B cell (primary cell): ENCODE data around the gene A2ML1. TPM values are rescaled to one million over a fixed set of nuclear protein-coding genes. Genes with fewer than 3 reads are reported as not detected.
"Not testable (repeated sequence)": the region's sequence is repeated elsewhere in the genome, so short reads cannot be mapped to it uniquely, and the experiment has no call there.

Experiments
- ATAC-seq: fragments of 200-7000 bp; cut with Tn5 transposase; one replicate; pipeline ENCODE4 v1.10.0; 2021; ENCODE audit warnings: low read depth, mild to moderate bottlenecking, moderate number of reproducible peaks, moderate library complexity
- CTCF ChIA-PET: fragments of 350-600 bp; sonication (Branson Sonifier 250); formaldehyde crosslinking; loops from one replicate; lab custom pipeline; 2021; ENCODE audit warnings: antibody characterized with exemption, inconsistent platforms; lab: Charles Lee
- POLR2A ChIA-PET: fragments of 350-600 bp; sonication (Branson Sonifier 250); formaldehyde crosslinking; loops from one replicate; lab custom pipeline; 2021; ENCODE audit warnings: antibody characterized with exemption; lab: Charles Lee
- DNase-seq: peaks from one replicate; pipeline ENCODE4 v3.0.0; 2013
- H2AFZ ChIP-seq: 2 replicates; pipeline ENCODE4 v1.6.1; 2012; ENCODE audit warnings: mild to moderate bottlenecking, low read depth, low read length; ENCODE audit not compliant: insufficient read depth, poor library complexity, severe bottlenecking
- H3K27ac ChIP-seq, 2 donors: 1 replicate in 1 of 2; 2 replicates in 1 of 2; pipeline ENCODE4 v1.5.1; 2012 to 2013; ENCODE audit warnings: low read length in 2 of 2, mild to moderate bottlenecking in 2 of 2, moderate library complexity in 1 of 2
- H3K27me3 ChIP-seq, 4 experiments: fragments of 200-600 bp in 1 of 4; sonication (generic) in 1 of 4; replicated peaks in 1 of 4; 1 replicate in 2 of 4; 2 replicates in 2 of 4; pipeline versions ENCODE4 v1.6.1 to v1.7.0; 2013 to 2016; ENCODE audit warnings: low read length in 3 of 4, mild to moderate bottlenecking in 2 of 4, mixed read lengths in 1 of 4, moderate library complexity in 1 of 4; ENCODE audit not compliant: insufficient read depth in 4 of 4, control insufficient read depth in 3 of 4; ENCODE audit errors: control extremely low read depth in 1 of 4
- H3K36me3 ChIP-seq, 2 experiments: replicated peaks in 1 of 2; 1 replicate in 1 of 2; 2 replicates in 1 of 2; pipeline versions ENCODE4 v1.6.1 to v1.7.1; 2013; ENCODE audit warnings: low read length in 1 of 2; ENCODE audit not compliant: insufficient read depth in 2 of 2, control insufficient read depth in 1 of 2; ENCODE audit errors: control extremely low read depth in 1 of 2, extremely low read depth in 1 of 2
- H3K4me1 ChIP-seq, 2 donors: fragments of 200-600 bp in 1 of 2; sonication (generic) in 1 of 2; 1 replicate in 1 of 2; 2 replicates in 1 of 2; pipeline versions ENCODE4 v1.5.1 to v1.6.1; 2013 to 2017; ENCODE audit warnings: low read length in 2 of 2; ENCODE audit not compliant: control insufficient read depth in 2 of 2, insufficient read depth in 2 of 2
- H3K4me2 ChIP-seq: replicated peaks from 2 replicates; pipeline ENCODE3; 2012; ENCODE audit warnings: mild to moderate bottlenecking, low read depth, low read length; ENCODE audit not compliant: poor library complexity, severe bottlenecking
- H3K4me3 ChIP-seq, 5 experiments: fragments of 200-600 bp in 1 of 5; sonication (generic) in 1 of 5; 1 replicate in 3 of 5; 2 replicates in 2 of 5; pipeline versions ENCODE4 v1.5.1 to v1.7.0; 2011 to 2016; ENCODE audit warnings: low read length in 4 of 5, mild to moderate bottlenecking in 4 of 5, low read depth in 2 of 5, control low read depth in 1 of 5, moderate library complexity in 1 of 5; ENCODE audit not compliant: insufficient read depth in 1 of 5; ENCODE audit errors: control extremely low read depth in 1 of 5, extremely low read depth in 1 of 5
- H3K79me2 ChIP-seq: fragments of 200-600 bp; sonication (generic); one replicate; pipeline ENCODE4 v1.6.0; 2016; ENCODE audit warnings: low read length; ENCODE audit not compliant: control insufficient read depth, insufficient read depth
- H3K9ac ChIP-seq: fragments of 200-600 bp; sonication (generic); 2 replicates; pipeline ENCODE4 v1.6.1; 2017; ENCODE audit warnings: mild to moderate bottlenecking, low read length, moderate library complexity
- H3K9me3 ChIP-seq, 3 donors: one replicate each; pipeline versions ENCODE4 v1.6.1 to v1.7.1; 2013; ENCODE audit warnings: low read length in 2 of 3; ENCODE audit not compliant: control insufficient read depth in 2 of 3, insufficient read depth in 1 of 3; ENCODE audit errors: control extremely low read depth in 1 of 3
- H4K20me1 ChIP-seq: 2 replicates; pipeline ENCODE4 v1.6.0; 2012; ENCODE audit warnings: mild to moderate bottlenecking, low read length; ENCODE audit not compliant: insufficient read depth, control insufficient read depth, poor library complexity, severe bottlenecking
- H3K27ac Mint-ChIP-seq: one replicate; pipeline ENCODE4 v1.8.0; 2021; ENCODE audit warnings: mixed read lengths
- H3K27me3 Mint-ChIP-seq: one replicate; pipeline ENCODE4 v1.8.0; 2021; ENCODE audit warnings: mixed read lengths
- H3K4me1 Mint-ChIP-seq: one replicate; pipeline ENCODE4 v1.8.0; 2021; ENCODE audit warnings: mixed read lengths
- H3K4me3 Mint-ChIP-seq: one replicate; pipeline ENCODE4 v1.8.0; 2021; ENCODE audit warnings: mixed read lengths
- H3K9me3 Mint-ChIP-seq: one replicate; pipeline ENCODE4 v1.8.0; 2022; ENCODE audit warnings: mixed read lengths; ENCODE audit not compliant: insufficient read depth
- EZH2 ChIP-seq: IDR thresholded peaks from 2 replicates; pipeline ENCODE4 v1.6.1; 2012; ENCODE audit warnings: borderline replicate concordance, low read depth, mild to moderate bottlenecking, moderate library complexity, low read length; ENCODE audit not compliant: insufficient read depth, poor library complexity, severe bottlenecking
- WGBS: methylation state at CpG from one replicate; pipeline ENCODE4 v1.1.5; 2013; ENCODE audit warnings: missing lambda C conversion rate; ENCODE audit not compliant: insufficient coverage; 5-methylcytosine and 5-hydroxymethylcytosine counted together
- intact Hi-C: fragments of 100-400 bp; cut with micrococcal nuclease; formaldehyde crosslinking; loops from one replicate; pipeline ENCODE4 v1.10.0; 2022
- polyA plus RNA-seq: library from polyadenylated mRNA; depleted of rRNA; stranded (reverse); fragments of >200 nt; gene quantifications from 2 replicates; pipeline ENCODE4 v1.2.3, GENCODE V29; 2012
- total RNA-seq, 2 donors: library from RNA; stranded (reverse); fragments of 120-200 nt in 1 of 2; gene quantifications; 1 replicate in 1 of 2; 2 replicates in 1 of 2; pipeline versions ENCODE4 v1.2.3 to v1.2.4, GENCODE V29; 2013 to 2022
- TF ChIP-seq, protein P1 (sequence below): fragments of 200-600 bp; IDR thresholded peaks from one replicate; pipeline ENCODE4 v1.8.0; 2022; ENCODE audit warnings: antibody characterized with exemption, mild to moderate bottlenecking

A2ML1 gene
- total and polyA plus RNA-seq, 2 donors (not counting 1 experiment from before 2014, with no cell fraction given), result not detected

DNA sequence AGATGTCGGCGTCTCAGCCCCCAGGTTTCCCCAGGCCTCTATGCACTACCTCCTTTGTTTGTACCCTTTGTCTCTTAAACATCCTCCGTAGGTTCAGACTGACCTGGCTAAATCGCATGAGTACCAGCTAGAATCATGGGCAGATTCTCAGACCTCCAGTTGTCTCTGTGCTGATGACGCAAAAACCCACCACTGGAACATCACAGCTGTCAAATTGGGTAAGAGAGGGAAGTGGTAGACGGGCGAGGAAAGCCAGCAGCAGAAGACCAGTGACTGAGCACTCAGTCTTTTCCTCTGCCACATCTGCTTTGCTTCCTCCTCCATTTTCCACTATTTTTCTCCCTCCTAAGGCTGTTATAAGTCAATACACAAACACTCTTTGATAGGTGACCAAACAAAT is 29.7 kb downstream of the A2ML1 start:
- no peak overlapping the region for H3K4me2 ChIP-seq
- Mint-ChIP-seq H3K27ac (no peak overlapping the region), H3K4me1 (no peaks in the 10 kb centered on the region), H3K4me3 (no peak overlapping the region), H3K9me3 (no peaks in the 10 kb centered on the region), H3K27me3 (peaks cover 15% of the 10 kb centered on the region)
- no peak overlapping the region for H3K9ac ChIP-seq
- ATAC-seq (no peak), DNase-seq (no peak)
- no peaks in the 10 kb centered on the region for H4K20me1 ChIP-seq
- WGBS, result 90% methylated on average over 2 of the region's 7 CpGs
- H3K27me3 ChIP-seq, result no peaks in the 10 kb centered on the region
- ChIA-PET CTCF (no interaction called here), POLR2A (no interaction called here)
- H3K36me3 ChIP-seq, result no peaks in the 10 kb centered on the region
- TF ChIP-seq, protein P1, sequence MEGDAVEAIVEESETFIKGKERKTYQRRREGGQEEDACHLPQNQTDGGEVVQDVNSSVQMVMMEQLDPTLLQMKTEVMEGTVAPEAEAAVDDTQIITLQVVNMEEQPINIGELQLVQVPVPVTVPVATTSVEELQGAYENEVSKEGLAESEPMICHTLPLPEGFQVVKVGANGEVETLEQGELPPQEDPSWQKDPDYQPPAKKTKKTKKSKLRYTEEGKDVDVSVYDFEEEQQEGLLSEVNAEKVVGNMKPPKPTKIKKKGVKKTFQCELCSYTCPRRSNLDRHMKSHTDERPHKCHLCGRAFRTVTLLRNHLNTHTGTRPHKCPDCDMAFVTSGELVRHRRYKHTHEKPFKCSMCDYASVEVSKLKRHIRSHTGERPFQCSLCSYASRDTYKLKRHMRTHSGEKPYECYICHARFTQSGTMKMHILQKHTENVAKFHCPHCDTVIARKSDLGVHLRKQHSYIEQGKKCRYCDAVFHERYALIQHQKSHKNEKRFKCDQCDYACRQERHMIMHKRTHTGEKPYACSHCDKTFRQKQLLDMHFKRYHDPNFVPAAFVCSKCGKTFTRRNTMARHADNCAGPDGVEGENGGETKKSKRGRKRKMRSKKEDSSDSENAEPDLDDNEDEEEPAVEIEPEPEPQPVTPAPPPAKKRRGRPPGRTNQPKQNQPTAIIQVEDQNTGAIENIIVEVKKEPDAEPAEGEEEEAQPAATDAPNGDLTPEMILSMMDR, result no peak
- no peak for TF ChIP-seq EZH2
- H3K27ac ChIP-seq, result no peak overlapping the region
- no peaks in the 10 kb centered on the region for H3K9me3 ChIP-seq
- no peaks in the 10 kb centered on the region for H3K79me2 ChIP-seq
- no peak overlapping the region for H3K4me3 ChIP-seq
- no peak overlapping the region for H2AFZ ChIP-seq
- no peaks in the 10 kb centered on the region for H3K4me1 ChIP-seq
- intact Hi-C loops, result no loop called here

DNA sequence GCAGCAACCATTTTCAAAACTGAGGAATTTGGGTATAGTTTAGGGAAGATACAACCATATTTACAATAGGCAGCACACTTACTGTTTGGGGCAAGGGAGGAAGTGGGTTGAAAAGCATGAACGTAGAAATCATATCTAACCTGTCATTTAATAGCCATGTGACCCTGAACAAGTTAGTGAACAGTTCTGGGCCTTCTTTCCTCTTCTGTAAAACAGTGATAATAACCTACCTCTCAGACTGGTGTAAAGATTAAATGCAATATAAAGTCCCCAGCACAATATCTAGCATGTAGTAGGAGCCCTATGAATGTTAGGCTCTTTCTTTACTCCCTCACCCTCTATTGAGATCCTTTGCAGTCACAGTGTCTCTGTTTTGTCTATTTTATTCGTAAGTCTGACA is 33.5 kb downstream of the A2ML1 start:
- intact Hi-C loops, result no loop called here
- Histone ChIP-seq H3K27me3 (no peaks in the 10 kb centered on the region), H3K9me3 (no peaks in the 10 kb centered on the region), H3K4me3 (no peak overlapping the region), H3K79me2 (no peaks in the 10 kb centered on the region), H3K36me3 (no peaks in the 10 kb centered on the region), H3K4me1 (no peaks in the 10 kb centered on the region), H3K4me2 (no peak overlapping the region), H2AFZ (no peak overlapping the region), H3K9ac (no peak overlapping the region), H4K20me1 (no peaks in the 10 kb centered on the region), H3K27ac (no peak overlapping the region)
- H3K27me3 Mint-ChIP-seq, result peaks cover 16% of the 10 kb centered on the region
- WGBS, result no CpG with 5 or more reads among the region's 2 CpGs
- CTCF ChIA-PET, result interaction anchor here (1.0 kb wide), 1 partner anchor 198 kb away, joined by 3 read pairs; no protein-coding TSS in a partner anchor
- POLR2A ChIA-PET, result no interaction called here
- TF ChIP-seq EZH2, result no peak
- TF ChIP-seq, protein P1, result no peak
- ATAC-seq, result no peak
- no peaks in the 10 kb centered on the region for H3K4me1 Mint-ChIP-seq
- H3K4me3 Mint-ChIP-seq, result no peak overlapping the region
- H3K9me3 Mint-ChIP-seq, result no peaks in the 10 kb centered on the region
- DNase-seq, result no peak
- H3K27ac Mint-ChIP-seq, result no peak overlapping the region

- H3K27ac ChIP-seq, H3K27ac Mint-ChIP-seq, H3K79me2 ChIP-seq, H3K36me3 ChIP-seq, H3K4me3 ChIP-seq, H3K9ac ChIP-seq, H2AFZ ChIP-seq, DNase-seq, intact Hi-C loops, H3K4me1 Mint-ChIP-seq, POLR2A ChIA-PET, H3K27me3 ChIP-seq, H3K4me3 Mint-ChIP-seq, H3K9me3 Mint-ChIP-seq, H3K4me2 ChIP-seq, H3K4me1 ChIP-seq, H4K20me1 ChIP-seq, H3K9me3 ChIP-seq, ATAC-seq: not testable (repeated sequence)
- 95% methylated on average over 3 of the region's 4 CpGs for WGBS
- peaks cover 16% of the 10 kb centered on the region for H3K27me3 Mint-ChIP-seq
- CTCF ChIA-PET, result interaction anchor here (0.9 to 7.0 kb wide), 10 partner anchors 9 to 315 kb away, joined by 3 to 87 read pairs (median 4); no protein-coding TSS in a partner anchor
Measured at GRCh38 chr12:8859448-8859847, 37.0 kb downstream of the A2ML1 start.
